Endodermal cell (in vitro differentiated cells): Measurements from ENCODE around the gene ATF7. TPM values are rescaled to one million over a fixed set of nuclear protein-coding genes. Genes with fewer than 3 reads are reported as not detected.

Experiments used
- DNase-seq: peaks from one replicate; pipeline ENCODE4 v3.0.0-alpha.2; 2017
- H3K27ac ChIP-seq: 2 replicates; pipeline ENCODE4 v1.5.1; 2013; ENCODE audit warnings: mild to moderate bottlenecking, low read depth, low read length, moderate library complexity
- H3K27me3 ChIP-seq: 2 replicates; pipeline ENCODE4 v1.6.1; 2013; ENCODE audit warnings: mild to moderate bottlenecking, low read length, moderate library complexity; ENCODE audit not compliant: insufficient read depth, control insufficient read depth, poor library complexity, severe bottlenecking
- H3K36me3 ChIP-seq: 2 replicates; pipeline ENCODE4 v1.7.0; 2013; ENCODE audit warnings: mild to moderate bottlenecking, low read length, moderate library complexity; ENCODE audit not compliant: control insufficient read depth, insufficient read depth
- H3K4me1 ChIP-seq: one replicate; pipeline ENCODE4 v1.7.0; 2013; ENCODE audit warnings: low read length; ENCODE audit not compliant: control insufficient read depth, insufficient read depth
- H3K4me3 ChIP-seq: 2 replicates; pipeline ENCODE4 v1.5.1; 2013; ENCODE audit warnings: mild to moderate bottlenecking, low read length, moderate library complexity
- H3K9ac ChIP-seq: 2 replicates; pipeline ENCODE4 v1.6.1; 2013; ENCODE audit warnings: mild to moderate bottlenecking, low read length, moderate library complexity; ENCODE audit not compliant: poor library complexity, severe bottlenecking; ENCODE audit errors: extremely low read depth
- H3K9me3 ChIP-seq: 2 replicates; pipeline ENCODE4 v1.6.1; 2013; ENCODE audit warnings: mild to moderate bottlenecking, low read length, moderate library complexity; ENCODE audit not compliant: control insufficient read depth
- H3K27ac Mint-ChIP-seq: 2 replicates; pipeline ENCODE4 v1.8.0; 2020; ENCODE audit warnings: mixed read lengths
- H3K27me3 Mint-ChIP-seq: 2 replicates; pipeline ENCODE4 v1.8.0; 2021; ENCODE audit warnings: mild to moderate bottlenecking, mixed read lengths; ENCODE audit not compliant: insufficient read depth
- H3K36me3 Mint-ChIP-seq: 2 replicates; pipeline ENCODE4 v1.8.0; 2020; ENCODE audit warnings: low read depth, mixed read lengths
- H3K4me1 Mint-ChIP-seq: 2 replicates; pipeline ENCODE4 v1.8.0; 2020; ENCODE audit warnings: mixed read lengths
- H3K4me3 Mint-ChIP-seq: 2 replicates; pipeline ENCODE4 v1.8.0; 2020; ENCODE audit warnings: mild to moderate bottlenecking, moderate library complexity, mixed read lengths
- H3K9me3 Mint-ChIP-seq: 2 replicates; pipeline ENCODE4 v1.8.0; 2020; ENCODE audit warnings: mild to moderate bottlenecking, mixed read lengths
- WGBS, 2 experiments: methylation state at CpG; one replicate each; pipeline versions ENCODE4 v1.1.5 to v1.1.7; 2013; ENCODE audit warnings: missing lambda C conversion rate in 2 of 2, mixed read lengths in 1 of 2; ENCODE audit not compliant: insufficient coverage in 1 of 2, insufficient read length in 1 of 2; 5-methylcytosine and 5-hydroxymethylcytosine counted together
- total RNA-seq, 2 donors: library from RNA; stranded (reverse); fragmentation: NEBNext Ultra II Directional in 1 of 2; extraction: Animal tissue kit (Norgen Biotek cat#: 25700) in 1 of 2; gene quantifications; 2 replicates in 1 of 2; 3 replicates in 1 of 2; pipeline ENCODE4 v1.2.1, GENCODE V29; 2021
- TF ChIP-seq, protein P1 (sequence below): fragments of 200-600 bp; sonication (generic); conservative IDR thresholded peaks from 2 replicates; pipeline ENCODE4 v1.5.0; 2021; ENCODE audit warnings: antibody characterized with exemption, mild to moderate bottlenecking

Gene ATF7
- total RNA-seq, 2 donors from 2014 or later, result 29.0 to 36.6 TPM

DNA sequence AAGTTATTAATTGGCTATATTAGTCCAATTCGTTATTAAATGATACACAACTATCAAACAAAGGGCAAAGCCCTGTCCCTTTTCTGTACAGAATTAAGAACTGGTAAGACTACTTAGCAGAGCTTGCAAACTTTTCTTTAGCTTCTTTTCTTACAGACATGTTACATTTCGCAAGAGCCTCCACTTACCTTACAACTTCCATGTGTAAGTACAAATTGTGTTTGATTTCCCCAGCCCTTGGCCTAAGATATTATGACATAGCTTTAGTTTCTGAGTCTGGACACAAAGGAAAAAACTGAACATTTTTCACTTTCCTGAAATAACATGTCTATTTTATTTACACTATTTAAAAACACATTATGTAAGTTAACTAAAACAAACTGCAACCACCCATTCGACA, 1.7 kb downstream of the ATF7 start:
- H3K4me3 ChIP-seq, result peak overlapping the region; percentile 93
- 93 to 94% methylated on average over 2 to 3 of the region's 3 CpGs for WGBS, 2 experiments
- H3K36me3 Mint-ChIP-seq, result peaks cover 4% of the 10 kb centered on the region
- peaks cover 23% of the 10 kb centered on the region for H3K4me1 Mint-ChIP-seq
- H3K4me1 ChIP-seq, result peaks cover 6% of the 10 kb centered on the region
- no peak overlapping the region for H3K9ac ChIP-seq
- H3K9me3 Mint-ChIP-seq, result no peaks in the 10 kb centered on the region
- no peak overlapping the region for H3K27ac ChIP-seq
- H3K27me3 ChIP-seq, result no peaks in the 10 kb centered on the region
- H3K36me3 ChIP-seq, result peaks cover 4% of the 10 kb centered on the region
- no peak for DNase-seq
- H3K9me3 ChIP-seq, result no peaks in the 10 kb centered on the region
- TF ChIP-seq, protein P1, sequence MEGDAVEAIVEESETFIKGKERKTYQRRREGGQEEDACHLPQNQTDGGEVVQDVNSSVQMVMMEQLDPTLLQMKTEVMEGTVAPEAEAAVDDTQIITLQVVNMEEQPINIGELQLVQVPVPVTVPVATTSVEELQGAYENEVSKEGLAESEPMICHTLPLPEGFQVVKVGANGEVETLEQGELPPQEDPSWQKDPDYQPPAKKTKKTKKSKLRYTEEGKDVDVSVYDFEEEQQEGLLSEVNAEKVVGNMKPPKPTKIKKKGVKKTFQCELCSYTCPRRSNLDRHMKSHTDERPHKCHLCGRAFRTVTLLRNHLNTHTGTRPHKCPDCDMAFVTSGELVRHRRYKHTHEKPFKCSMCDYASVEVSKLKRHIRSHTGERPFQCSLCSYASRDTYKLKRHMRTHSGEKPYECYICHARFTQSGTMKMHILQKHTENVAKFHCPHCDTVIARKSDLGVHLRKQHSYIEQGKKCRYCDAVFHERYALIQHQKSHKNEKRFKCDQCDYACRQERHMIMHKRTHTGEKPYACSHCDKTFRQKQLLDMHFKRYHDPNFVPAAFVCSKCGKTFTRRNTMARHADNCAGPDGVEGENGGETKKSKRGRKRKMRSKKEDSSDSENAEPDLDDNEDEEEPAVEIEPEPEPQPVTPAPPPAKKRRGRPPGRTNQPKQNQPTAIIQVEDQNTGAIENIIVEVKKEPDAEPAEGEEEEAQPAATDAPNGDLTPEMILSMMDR, result no peak
- no peak overlapping the region for H3K27ac Mint-ChIP-seq
- peak overlapping the region; percentile 72 for H3K4me3 Mint-ChIP-seq
- no peaks in the 10 kb centered on the region for H3K27me3 Mint-ChIP-seq

- Histone ChIP-seq H3K9ac (no peak overlapping the region), H3K36me3 (peaks cover 4% of the 10 kb centered on the region), H3K27ac (no peak overlapping the region), H3K4me3 (peak overlapping the region; percentile 93), H3K27me3 (no peaks in the 10 kb centered on the region), H3K9me3 (no peaks in the 10 kb centered on the region), H3K4me1 (peaks cover 6% of the 10 kb centered on the region)
- Mint-ChIP-seq H3K4me1 (peaks cover 23% of the 10 kb centered on the region), H3K36me3 (peaks cover 4% of the 10 kb centered on the region), H3K4me3 (peak overlapping the region; percentile 72), H3K9me3 (no peaks in the 10 kb centered on the region), H3K27ac (no peak overlapping the region), H3K27me3 (no peaks in the 10 kb centered on the region)
- 83 to 84% methylated on average over 2 to 7 of the region's 7 CpGs for WGBS, 2 experiments
- DNase-seq, result no peak
- TF ChIP-seq, protein P1, result no peak
Measured at GRCh38 chr12:53623548-53624385, 2.4 kb downstream of the ATF7 start.

GRCh38 chr12:53622724-53623123, 3.5 kb downstream of the ATF7 start:
- Mint-ChIP-seq H3K27ac (no peak overlapping the region), H3K36me3 (peaks cover 4% of the 10 kb centered on the region), H3K4me1 (peaks cover 23% of the 10 kb centered on the region), H3K27me3 (no peaks in the 10 kb centered on the region), H3K4me3 (no peak overlapping the region), H3K9me3 (no peaks in the 10 kb centered on the region)
- no peak overlapping the region for H3K9ac ChIP-seq
- TF ChIP-seq, protein P1, result no peak
- 97 to 98% methylated on average over 5 of the region's 5 CpGs for WGBS, 2 experiments
- H3K4me1 ChIP-seq, result peaks cover 6% of the 10 kb centered on the region
- no peak overlapping the region for H3K4me3 ChIP-seq
- no peak overlapping the region for H3K27ac ChIP-seq
- DNase-seq, result no peak
- no peaks in the 10 kb centered on the region for H3K9me3 ChIP-seq
- no peaks in the 10 kb centered on the region for H3K27me3 ChIP-seq
- H3K36me3 ChIP-seq, result peaks cover 9% of the 10 kb centered on the region
